ENCODE measurements around the gene ZCCHC24. TPM values are rescaled to one million over a fixed set of nuclear protein-coding genes. Genes with fewer than 3 reads are reported as not detected.

Gene ZCCHC24
- total RNA-seq, 1 donor from 2014 or later: 34.7 TPM

GRCh38 chr10:79458483-79458882, 13.1 kb upstream of the ZCCHC24 start:
- Histone ChIP-seq H3K27ac (no peak overlapping the region), H3K9me3 (no peaks in the 10 kb centered on the region), H3K36me3 (no peaks in the 10 kb centered on the region), H3K4me3 (no peak overlapping the region), H3K4me1 (peaks cover 7% of the 10 kb centered on the region), H3K27me3 (ENCODE audit: low read depth) (no peaks in the 10 kb centered on the region)
- no peak for TF ChIP-seq CTCF (IDR thresholded peaks at IDR 0.05)
- intact Hi-C loops (cut with DNase I): no loop called here
- DNase-seq: no peak
- ATAC-seq: no peak

- intact Hi-C loops (cut with DNase I): no loop called here
- H3K4me3 ChIP-seq: no peak overlapping the region
- no peak overlapping the region for H3K27ac ChIP-seq
- ATAC-seq (no peak), DNase-seq (no peak)
- H3K4me1 ChIP-seq: peaks cover 7% of the 10 kb centered on the region
- H3K36me3 ChIP-seq: no peaks in the 10 kb centered on the region
- no peak for TF ChIP-seq CTCF (IDR thresholded peaks at IDR 0.05)
- H3K27me3 ChIP-seq (ENCODE audit: low read depth): no peaks in the 10 kb centered on the region
- no peaks in the 10 kb centered on the region for H3K9me3 ChIP-seq
These were observed 11.9 kb upstream of the ZCCHC24 start for GRCh38 chr10:79457256-79457785.

- Histone ChIP-seq H3K9me3 (no peaks in the 10 kb centered on the region), H3K27ac (no peak overlapping the region), H3K27me3 (ENCODE audit: low read depth) (no peaks in the 10 kb centered on the region), H3K4me3 (no peak overlapping the region), H3K36me3 (no peaks in the 10 kb centered on the region), H3K4me1 (peaks cover 7% of the 10 kb centered on the region)
- DNase-seq (no peak), ATAC-seq (peak; percentile 44 to 66)
- intact Hi-C loops (cut with DNase I): no loop called here
- TF ChIP-seq CTCF (IDR thresholded peaks at IDR 0.05): no peak
These were observed 8.8 kb upstream of the ZCCHC24 start for GRCh38 chr10:79454259-79454658.

GRCh38 chr10:79453392-79453791, 8.0 kb upstream of the ZCCHC24 start:
- intact Hi-C loops (cut with DNase I): no loop called here
- H3K27me3 ChIP-seq (ENCODE audit: low read depth): no peaks in the 10 kb centered on the region
- H3K9me3 ChIP-seq: no peaks in the 10 kb centered on the region
- peaks cover 7% of the 10 kb centered on the region for H3K4me1 ChIP-seq
- no peak overlapping the region for H3K4me3 ChIP-seq
- H3K27ac ChIP-seq: no peak overlapping the region
- DNase-seq (no peak), ATAC-seq (no peak)
- H3K36me3 ChIP-seq: no peaks in the 10 kb centered on the region
- no peak for TF ChIP-seq CTCF (IDR thresholded peaks at IDR 0.05)

GRCh38 chr10:79452174-79452611, 6.8 kb upstream of the ZCCHC24 start:
- no peaks in the 10 kb centered on the region for H3K9me3 ChIP-seq
- no peak overlapping the region for H3K4me3 ChIP-seq
- no peak overlapping the region for H3K27ac ChIP-seq
- intact Hi-C loops (cut with DNase I): no loop called here
- H3K27me3 ChIP-seq (ENCODE audit: low read depth): no peaks in the 10 kb centered on the region
- no peak for TF ChIP-seq CTCF (IDR thresholded peaks at IDR 0.05)
- no peaks in the 10 kb centered on the region for H3K36me3 ChIP-seq
- peaks cover 7% of the 10 kb centered on the region for H3K4me1 ChIP-seq
- DNase-seq (no peak), ATAC-seq (no peak)
